ENCODE data around the gene PXMP2.

PXMP2 gene

DNA sequence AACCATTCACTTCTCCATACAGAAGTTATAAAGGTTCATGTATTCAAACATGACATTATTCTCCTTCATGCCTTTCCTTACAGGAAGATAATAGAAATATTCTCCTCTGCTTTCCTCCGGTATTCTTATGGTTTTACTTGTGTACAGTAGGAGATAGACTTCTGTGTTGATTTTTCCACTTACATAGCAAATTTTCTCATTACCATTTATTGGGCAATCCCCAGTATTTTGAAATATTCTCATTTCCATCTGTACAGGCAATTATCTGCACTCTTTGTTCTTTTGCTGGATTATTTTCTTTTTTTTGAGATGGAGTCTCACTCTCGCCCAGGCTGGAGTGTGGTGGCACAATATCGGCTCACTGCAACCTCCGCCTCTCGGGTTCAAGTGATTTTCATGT, 11.0 kb downstream of the PXMP2 start:
- peak in 2 of 3 donors; percentile 44 to 63 for DNase-seq

DNA sequence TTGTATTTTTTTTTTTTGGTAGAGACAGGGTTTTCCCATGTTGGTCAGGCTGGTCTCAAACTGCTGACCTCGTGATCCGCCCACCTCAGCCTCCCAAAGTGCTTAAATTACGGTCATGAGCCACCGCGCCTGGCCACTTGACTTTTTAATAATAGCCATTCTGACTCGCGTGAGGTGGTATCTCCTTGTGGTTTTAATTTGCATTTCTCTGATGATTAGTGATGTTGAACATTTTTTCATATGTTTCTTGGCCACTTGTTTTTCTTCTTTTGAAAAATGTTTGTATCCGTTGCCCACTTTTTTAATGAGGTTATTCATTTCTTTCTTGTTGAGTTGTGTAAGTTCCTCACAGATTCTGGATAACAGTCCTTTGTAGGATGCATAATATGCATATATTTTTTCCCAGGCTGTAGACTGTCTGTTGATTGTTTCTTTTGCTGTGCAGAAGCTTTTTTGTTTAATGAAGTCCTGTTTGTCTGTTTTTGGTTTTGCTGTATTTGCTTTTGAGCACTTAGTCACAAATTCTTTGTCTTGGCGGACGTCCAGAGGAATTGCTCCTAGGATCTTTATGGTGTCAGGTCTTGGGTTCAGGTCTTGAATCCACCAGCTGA, 12.9 kb downstream of the PXMP2 start:
- DNase-seq = peak; percentile 65 to 79 (median 76)

DNA sequence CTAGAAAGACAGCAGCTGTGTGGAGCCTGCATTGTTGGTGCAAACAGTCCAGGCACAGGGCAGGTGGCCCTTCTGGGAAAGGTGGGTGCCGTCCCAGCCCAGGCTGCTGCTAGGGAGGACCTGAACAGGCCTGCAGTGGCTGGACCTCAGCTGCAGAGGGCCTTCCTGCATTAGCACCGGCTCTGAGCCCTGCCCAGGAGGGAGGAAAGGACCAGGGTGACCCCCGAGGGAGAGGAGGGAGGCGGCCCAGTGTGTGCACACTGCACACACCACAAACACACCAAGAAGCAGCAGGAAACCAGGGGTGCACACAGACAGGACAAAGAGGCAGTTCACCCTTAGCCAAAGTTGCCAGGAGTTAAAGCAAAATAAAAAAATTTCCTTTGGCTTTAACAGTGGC, 15.3 kb downstream of the PXMP2 start:
- DNase-seq = no peak

DNA sequence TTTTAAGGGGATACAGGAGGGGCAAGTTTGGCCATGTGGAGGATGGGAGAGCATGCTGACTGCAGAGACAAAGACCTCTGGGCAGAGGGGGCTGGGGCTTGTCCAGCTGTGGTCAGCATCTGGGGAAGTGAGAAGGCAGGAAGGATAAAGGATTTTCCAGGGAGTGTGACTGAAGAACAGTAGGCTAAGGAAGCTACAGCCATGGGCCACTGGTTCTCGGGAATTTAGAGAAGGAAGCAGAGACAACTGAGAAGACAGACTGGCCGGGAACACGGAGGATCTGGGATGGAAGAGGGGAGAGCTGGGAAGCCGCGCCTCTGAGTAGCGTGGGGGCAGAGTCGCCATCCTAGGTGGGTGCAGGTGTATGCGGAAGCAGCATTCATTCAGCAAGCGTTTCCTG, 16.3 kb downstream of the PXMP2 start:
- DNase-seq = no peak

DNA sequence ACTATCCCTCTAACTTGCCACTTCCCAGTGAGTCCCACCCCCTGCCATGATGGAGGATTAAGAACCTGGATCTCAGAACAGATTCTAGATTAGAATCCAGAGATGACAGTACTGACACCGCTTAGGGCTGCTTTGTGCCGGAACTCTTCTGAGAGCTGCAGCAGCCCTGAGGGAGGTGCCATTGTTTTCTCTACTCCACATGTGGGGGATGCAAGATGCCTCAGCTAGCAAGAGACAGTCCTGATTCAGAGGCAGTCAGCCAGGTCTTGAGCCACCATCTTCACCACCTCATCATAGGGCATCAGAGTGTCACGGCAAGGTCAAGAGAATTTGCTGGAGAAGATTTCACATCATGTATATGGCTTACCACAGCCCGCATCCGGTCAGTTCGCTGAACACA, 19.9 kb downstream of the PXMP2 start:
- no peak for DNase-seq

DNA sequence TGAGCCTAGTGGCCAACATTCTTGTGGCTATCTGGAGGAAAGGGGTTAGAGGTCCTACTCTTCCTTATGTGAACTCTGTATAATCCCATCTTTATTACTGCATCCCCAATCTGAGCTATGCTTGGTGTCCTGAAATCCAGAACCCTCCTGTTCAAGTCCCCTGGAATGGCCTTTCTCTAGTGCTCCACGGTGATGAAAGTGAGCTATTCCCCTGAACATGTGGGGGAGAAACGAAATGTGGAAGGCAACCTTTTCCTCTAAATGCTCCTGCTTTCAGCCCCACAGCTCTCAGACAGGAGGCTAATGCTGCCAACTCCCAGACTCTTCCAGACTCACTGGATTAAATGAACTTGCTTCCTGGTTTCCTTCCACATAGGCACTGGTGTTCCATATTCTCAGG, 20.8 kb downstream of the PXMP2 start:
- no peak for DNase-seq

DNA sequence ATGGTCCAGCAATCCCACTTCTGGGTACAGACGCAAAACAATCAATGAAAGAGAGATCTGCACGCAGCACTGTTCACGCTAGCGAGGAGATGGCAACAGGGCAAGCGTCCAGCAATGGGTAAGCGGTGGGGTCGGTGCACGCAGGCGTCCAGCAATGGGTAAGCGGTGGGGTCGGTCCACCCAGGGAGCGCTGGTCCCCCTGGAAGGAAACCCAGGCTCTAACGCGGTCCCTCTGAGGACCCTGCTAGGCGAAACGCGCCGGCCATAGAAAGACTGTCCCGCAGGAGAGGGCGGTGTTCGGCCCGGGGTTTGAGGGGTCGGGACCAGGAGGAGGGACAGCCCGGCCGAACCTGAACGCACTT, 22.6 kb downstream of the PXMP2 start:
- no peak for DNase-seq

DNA sequence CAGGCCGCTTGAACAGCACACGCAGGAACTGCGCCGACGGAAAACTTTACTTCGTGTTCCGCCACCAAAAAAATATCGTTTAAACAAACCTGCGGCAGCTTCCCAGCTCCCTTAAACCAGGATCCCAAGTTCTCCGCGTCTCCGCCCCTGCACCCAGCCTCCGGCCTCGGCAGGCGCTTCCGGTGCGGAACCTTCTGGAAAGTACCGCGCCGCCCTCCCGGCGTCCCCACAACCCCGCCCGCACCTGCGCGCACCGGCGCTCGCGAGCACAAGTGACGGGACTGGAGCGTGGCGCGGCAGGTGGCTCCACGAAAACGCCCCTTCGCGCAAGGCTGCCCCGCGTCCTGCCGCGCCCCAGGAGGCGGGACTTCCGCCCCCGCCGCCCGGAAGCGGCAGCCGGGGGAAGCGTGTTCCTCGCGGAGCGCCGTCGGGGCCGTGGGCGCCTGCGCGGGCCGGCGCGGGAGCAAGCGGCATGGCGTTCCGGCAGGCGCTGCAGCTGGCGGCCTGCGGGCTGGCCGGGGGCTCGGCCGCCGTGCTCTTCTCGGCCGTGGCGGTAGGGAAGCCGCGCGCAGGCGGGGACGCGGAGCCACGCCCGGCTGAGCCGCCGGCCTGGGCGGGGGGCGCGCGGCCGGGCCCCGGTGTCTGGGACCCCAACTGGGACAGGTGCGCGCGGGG, 23.2 kb downstream of the PXMP2 start, which contains the start of gene PGAM5:
TSS of gene PGAM5 (plus strand) at position 438 of the 675 bp plus-strand sequence. CDS start at position 473, 35 bp downstream.
- peak; percentile 89 to 97 (median 94) for DNase-seq

DNA sequence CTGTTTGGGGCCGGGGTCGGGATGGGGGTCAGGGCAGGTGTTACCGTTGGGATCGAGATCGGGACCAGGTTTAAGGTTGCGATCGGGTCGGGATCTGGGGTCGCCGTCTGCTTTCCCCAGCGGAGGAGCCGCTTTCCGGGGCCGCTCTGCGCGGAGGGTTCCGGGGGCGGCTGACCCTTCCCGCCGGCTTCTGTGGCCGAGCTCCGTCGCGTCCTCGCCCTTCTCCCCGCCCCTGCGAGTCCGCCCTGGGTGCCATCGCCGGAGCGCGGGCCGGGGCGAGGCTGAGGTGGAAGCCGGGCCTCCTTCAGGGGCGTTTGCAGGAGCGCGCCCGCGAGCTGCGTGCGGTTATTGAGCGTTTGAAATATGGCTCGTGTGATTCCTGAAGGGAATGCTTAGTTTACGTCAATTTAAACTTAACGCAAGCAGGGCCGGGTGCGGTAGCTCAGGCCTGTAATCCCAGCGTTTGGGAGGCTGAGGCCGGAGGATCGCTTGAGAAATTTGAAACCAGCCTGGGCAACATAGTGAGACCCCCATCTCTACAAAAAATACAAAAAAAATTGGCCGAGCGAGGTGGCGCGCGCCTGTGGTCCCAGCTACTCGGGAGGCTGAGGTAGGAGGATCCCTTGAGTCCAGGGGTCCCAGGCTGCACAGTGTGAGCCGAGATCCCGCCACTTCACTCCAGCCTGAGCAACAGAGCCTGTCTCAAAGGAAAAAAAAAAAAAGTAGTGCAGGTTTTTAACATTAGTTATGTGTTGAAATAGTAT, 23.9 kb downstream of the PXMP2 start:
- DNase-seq = peak; percentile 54 to 78 (median 57)

DNA sequence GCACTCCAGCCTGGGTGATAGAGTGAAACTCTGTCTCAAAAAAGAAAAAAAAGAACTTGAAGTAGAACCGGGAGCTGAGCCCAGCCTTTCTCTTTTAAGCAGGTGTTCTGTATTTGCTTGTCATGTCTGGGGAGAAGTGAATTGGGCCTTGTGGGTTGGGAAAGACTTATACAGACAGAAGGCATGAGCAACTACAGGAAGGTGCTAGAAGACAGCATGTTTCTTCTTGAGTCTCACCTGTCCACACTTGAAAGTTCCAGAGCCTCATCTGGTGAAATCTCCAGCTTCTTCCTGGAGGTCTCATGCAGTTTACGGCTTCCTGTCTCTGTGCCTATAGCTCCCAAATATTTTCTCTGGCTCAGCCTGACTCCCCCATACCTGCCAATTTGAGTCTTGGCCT, 25.7 kb downstream of the PXMP2 start:
- DNase-seq = no peak

DNA sequence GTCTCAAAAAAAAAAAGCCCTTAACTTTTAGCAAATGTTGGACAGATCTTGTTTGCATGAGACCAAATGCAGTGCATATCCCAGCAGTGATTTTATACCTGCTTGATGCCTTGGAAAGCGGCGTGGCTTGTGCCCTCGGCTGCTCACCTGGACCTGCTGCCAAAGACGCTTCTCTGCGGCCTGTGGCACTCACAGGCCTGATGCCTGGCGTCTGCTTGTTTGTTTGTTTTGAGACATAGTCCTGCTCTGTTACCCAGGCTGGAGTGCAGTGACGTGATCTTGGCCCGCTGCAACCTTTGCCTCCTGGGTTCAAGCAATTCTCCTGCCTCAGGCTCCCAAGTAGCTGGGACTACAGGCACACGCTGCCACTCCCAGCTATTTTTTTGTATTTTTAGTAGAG, 28.5 kb downstream of the PXMP2 start:
- no peak for DNase-seq

DNA sequence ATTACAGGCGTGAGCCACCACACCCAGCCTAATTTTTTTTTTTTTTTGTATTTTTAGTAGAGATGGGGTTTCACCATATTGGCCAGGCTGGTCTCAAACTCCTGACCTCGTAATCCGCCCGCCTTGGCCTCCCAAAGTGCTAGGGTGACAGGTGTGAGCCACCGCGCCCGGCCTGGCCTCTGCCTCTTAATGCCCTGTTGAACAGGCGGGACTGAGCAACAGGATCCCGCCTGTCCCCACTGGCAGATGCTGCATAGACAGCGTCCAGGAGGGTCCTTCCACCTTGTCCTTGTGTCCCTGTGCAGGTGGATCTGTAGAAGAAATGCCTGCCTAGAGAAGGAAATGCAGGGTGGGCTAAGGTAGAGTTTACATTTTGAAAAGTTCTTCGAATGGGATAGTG, 29.0 kb downstream of the PXMP2 start:
- DNase-seq = no peak

DNA sequence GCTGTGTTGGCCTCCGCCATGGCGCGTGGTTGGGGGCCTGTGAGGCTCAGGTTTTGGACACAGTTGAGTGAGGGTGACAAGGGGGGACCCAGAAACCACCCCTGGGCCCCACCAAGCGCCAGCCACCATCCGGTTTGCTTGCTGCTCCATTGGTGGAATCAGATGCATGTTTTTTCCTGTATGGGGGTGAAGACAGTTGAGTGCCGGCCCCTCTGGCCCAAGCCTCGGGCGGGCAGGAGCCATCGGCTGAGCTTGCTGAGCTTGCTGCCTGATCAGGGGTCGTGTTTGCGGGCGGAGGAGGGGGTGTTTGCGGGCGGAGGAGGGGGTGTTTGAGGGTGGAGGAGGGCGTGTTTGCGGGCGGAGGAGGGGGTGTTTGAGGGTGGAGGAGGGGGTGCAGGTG, 29.6 kb downstream of the PXMP2 start:
- no peak for DNase-seq

DNA sequence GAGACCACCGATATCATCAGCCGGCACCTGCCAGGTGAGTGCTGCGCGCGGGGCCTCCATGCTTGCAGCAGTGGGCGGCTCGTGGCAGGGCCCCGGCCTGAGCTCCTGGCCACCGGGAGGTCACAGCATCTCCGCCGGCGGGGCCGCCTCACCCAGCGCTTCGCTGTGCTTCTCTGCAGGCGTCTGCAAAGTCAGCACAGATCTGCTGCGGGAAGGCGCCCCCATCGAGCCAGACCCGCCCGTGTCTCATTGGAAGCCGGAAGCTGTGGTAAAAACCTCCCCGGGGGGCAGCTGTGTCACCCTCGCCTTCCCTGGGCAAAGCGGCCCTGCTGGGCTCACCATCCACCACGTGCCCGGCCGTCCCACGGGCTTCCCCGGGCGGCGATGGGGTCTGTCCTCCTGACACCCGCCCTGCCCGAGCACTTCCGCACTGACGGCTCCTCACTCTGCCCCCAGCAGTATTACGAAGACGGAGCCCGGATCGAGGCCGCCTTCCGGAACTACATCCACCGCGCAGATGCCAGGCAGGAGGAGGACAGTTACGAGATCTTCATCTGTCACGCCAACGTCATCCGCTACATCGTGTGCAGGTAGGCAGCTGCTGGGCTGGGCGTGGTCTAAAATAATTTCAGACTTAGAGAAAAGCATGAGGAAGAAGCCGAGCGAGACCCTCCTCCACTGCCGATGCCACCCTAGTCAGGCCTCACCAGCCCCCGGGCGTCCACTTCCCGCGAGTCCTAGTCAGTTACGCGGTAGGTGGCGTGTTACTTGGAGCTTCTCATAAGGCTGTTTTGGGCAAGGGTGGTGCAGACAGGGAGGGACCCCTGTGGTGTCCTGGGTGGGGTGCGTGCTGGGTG, 30.4 kb downstream of the PXMP2 start:
- no peak for DNase-seq

DNA sequence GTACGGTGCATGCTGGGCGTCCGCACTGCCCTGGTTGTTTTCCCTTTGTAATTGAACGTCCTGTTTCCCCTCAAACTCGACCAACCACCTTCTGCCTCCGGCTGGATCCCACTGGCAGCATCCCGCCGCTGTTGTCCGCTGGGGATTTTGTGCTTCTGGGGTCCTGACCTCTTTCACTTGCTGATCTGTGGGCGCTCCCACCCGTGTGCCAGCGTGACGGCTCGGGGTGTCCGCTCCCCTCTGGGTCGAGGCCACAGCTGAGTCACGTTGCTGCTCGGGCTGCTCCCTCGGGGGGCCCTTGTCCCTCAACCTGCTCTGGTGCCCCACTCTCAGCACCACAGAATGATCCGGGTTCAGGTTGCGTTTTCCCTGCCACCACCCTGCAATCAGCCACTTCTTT, 31.3 kb downstream of the PXMP2 start:
- no peak for DNase-seq

DNA sequence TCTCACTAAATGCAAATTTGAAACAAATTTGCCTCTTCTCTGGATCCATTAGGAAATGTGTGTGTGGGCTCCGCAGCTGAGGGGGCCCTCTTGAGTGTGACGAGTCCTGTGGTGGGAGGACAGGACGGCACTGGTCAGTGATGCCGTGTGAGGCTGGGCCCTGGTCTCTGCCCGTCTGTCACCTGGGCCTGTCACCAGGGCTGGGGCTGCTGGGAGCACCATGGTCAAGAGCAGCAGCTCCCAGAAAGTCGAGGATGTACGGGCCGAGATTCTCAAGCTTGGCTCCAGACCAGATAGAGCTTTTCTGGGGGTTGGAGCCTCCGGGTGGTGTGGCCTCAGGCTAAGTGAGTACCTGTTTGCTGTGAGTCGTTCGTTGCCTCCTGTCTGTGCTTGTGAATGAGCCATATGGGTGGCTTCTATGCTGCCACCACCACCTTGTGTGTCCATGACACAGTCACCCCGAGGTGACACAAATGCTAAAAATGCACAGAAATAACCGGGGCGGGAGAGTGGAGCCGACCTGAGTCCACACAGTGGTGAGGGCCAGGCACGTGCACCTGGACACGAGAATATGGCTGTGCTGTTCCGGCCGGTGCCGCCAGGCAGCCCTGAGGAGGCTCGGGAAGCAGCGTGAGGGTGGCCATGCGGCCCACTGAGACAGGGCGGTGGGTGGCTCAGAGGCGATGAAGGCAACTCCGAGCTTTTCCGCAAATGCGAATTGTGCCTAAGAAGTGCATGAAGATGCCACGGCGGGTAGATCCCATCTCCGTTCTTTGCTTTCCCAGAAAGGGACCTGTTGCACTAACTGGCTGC, 32.0 kb downstream of the PXMP2 start:
- no peak for DNase-seq

DNA sequence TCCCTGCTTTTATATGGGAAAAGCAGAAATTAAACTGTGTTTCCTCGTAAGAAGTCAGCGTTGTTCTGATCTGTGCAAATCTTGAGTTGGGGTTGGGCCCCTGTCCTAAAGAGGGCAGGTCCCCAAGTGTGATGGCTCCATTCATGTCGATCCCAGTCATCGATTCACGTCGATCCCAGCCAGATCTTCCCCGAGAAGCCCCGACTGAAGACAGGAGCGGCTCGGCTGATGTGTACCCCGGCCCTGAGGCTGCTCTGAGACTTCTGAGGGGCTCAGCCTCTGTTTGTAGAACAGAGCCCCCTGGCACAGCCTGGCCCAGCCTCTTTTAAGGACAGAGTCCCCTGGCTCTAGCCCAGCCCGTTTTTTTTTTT, 32.6 kb downstream of the PXMP2 start:
- DNase-seq = no peak

DNA sequence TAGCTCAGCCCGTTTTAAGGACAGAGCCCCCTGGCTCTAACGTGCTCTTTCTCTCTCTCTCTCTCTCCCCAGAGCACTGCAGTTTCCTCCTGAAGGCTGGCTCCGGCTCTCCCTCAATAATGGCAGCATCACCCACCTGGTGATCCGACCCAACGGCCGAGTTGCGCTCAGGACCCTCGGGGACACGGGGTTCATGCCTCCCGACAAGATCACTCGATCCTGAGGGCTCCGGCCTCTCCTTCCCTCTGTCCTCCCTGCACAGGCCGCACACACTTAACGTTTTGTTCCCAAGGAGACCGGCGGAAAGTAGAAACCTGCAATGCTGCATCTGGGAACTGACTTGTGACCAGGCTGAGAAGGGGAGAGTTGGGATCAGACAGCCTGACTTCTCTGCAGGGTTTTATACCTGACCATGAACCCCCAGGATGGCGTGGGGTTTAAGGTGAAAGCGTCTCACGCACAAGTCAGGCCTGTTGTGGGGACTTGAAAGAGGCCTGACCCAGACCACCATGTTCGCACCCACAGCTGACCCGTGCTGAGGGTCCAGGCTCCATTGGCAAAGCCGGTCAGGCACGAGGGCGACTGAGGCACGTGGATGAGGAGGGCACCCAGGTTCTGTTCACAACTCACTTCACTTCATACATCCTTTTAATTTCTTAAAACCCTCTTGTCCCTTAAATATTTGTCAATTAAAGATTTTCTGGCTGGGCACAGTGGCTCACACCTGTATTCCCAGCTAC, 33.4 kb downstream of the PXMP2 start:
- DNase-seq = no peak

DNA sequence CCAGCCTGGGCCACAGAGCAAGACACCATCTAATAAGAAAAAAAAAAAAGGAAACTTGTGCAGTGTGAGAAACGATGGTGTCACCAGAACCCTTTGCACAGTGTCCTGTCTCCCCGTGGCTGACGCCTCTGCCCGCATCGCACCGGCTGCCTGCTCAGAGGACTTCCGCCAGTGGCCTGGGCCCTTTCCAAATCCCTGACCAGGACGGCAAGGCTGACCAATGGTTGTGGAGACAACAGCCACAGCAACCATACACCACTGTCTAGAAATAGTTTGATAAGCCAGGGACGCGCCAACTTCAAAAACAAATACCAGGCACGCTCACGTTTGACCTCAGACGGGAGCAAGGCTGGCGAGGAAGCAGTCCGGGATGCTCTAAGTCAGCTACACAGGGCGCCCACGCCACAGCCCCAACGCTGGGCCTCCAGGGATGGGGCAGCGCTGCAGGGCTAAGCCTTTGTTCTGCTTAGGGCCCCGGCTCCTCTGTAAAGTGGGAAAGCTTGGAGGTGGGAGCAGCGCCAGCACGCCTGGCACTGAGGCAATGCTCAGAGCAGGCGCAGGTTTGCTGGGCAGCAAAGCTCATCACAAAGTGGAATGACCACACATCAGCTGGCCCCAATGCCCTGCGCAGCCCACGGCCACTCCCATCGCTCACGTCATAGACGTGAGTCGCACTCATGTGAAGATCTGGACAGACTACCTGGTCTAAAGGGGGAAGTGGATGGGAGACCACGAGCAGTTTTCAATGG, 35.8 kb downstream of the PXMP2 start:
- peak; percentile 45 to 66 (median 63) for DNase-seq

DNA sequence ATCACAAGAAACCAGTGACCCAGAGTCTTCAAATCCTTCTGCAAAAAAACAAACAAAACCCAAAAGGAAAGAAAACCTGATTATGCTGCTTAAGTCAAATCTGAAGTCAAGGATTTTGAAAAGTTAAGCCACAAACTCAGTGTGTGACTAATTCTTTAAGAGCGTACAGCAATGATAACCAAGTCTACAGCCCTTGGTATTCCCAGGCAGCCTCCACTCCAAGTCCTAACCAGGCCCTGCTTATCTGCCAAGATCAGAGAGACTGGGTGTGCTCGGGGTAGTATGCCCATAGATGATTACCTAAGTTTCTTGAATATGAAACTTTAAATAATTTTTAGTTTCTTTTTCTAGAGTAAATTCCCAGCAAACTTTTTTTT, 36.4 kb downstream of the PXMP2 start:
- DNase-seq = no peak
